Mucosa of descending colon (tissue), 3 donors: Measurements from ENCODE around the gene DUT. TPM values are rescaled to one million over a fixed set of nuclear protein-coding genes. Genes with fewer than 3 reads are reported as not detected.

ENCODE experiments used
- ATAC-seq: fragments of 200-7000 bp; cut with Tn5 transposase; one replicate; pipeline ENCODE4 v1.9.1; 2020; ENCODE audit warnings: mild to moderate bottlenecking, moderate library complexity
- DNase-seq, 3 donors: peaks; one replicate each; pipeline ENCODE4 v3.0.0-alpha.2; 2020
- H3K36me3 ChIP-seq: fragments of 200-600 bp; one replicate; pipeline ENCODE4 v1.8.0; 2021; ENCODE audit warnings: low read depth, mild to moderate bottlenecking
- H3K4me1 ChIP-seq: fragments of 200-600 bp; one replicate; pipeline ENCODE4 v1.8.0; 2021; ENCODE audit warnings: low read depth, mild to moderate bottlenecking
- H3K4me3 ChIP-seq: fragments of 200-600 bp; one replicate; pipeline ENCODE4 v1.8.0; 2021; ENCODE audit warnings: mild to moderate bottlenecking
- H3K9me3 ChIP-seq: fragments of 200-600 bp; one replicate; pipeline ENCODE4 v1.8.0; 2021; ENCODE audit warnings: mild to moderate bottlenecking
- intact Hi-C, 2 donors: fragments of 100-400 bp; cut with DNase I in 1 of 2; cut with micrococcal nuclease in 1 of 2; formaldehyde crosslinking; loops; one replicate each; pipeline versions ENCODE4 v1.11.0 to v1.11.1; 2022; cut with DNase I, micrococcal nuclease
- total RNA-seq, 3 donors: library from RNA; stranded (reverse); fragmentation: NEBNext Ultra II Directional in 2 of 3; extraction: Animal tissue kit (Norgen Biotek cat#: 25700) in 2 of 3; gene quantifications; one replicate each; pipeline versions ENCODE4 v1.2.1 to v1.2.4, GENCODE V29; 2021 to 2023
- TF ChIP-seq, protein P1 (sequence below): fragments of 200-600 bp; IDR thresholded peaks from one replicate; pipeline ENCODE4 v1.8.0; 2022; ENCODE audit warnings: antibody characterized with exemption, mild to moderate bottlenecking
- donor health status: DM: no; HTN: no; CAD: no; lungs with moderate emphysema.
- donor health status: DM: no; HTN: no; CAD: no.
- donor health status: DM: no; HTN: yes; CAD: no.

Gene DUT
- total RNA-seq, 3 donors from 2014 or later: 46.3 to 81.6 (median 69.4) TPM

DNA sequence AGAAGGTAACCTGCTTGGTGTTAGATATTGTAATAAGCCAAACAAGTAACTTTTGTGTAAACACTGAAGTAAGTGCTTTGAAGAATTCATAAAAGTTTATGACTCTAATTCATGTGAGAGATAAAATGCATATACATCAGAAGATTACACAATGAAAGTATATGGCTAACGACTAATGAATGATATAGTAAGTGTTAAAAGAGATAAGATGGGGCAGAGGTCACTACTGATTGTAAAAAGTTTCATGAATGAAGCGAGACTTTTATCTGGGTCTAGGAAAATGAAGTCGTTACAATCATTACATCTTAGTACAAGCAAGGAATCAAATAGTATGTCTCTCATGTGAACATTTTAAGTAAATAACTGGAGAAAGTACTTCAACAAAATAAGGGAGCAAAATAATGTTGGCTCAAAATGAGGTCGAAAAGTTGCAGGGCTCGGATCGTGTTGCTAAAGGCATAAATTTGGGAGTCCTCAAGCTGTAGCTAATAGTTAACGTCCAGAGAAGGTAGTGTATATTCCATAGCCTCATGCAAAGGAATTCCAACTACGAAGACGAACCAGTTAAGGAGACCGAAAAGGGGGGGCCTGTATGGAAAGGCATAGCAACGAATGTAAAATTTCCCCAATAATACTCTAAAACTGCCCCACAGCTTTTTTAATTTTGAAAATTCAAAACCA is 984 bp upstream of the DUT start:
- Histone ChIP-seq H3K36me3 (no peaks in the 10 kb centered on the region), H3K4me3 (no peak overlapping the region), H3K4me1 (peaks cover 9% of the 10 kb centered on the region), H3K9me3 (no peaks in the 10 kb centered on the region)
- DNase-seq: no peak
- intact Hi-C loops: no loop called here
- peak; percentile 53 for ATAC-seq
- TF ChIP-seq, protein P1, sequence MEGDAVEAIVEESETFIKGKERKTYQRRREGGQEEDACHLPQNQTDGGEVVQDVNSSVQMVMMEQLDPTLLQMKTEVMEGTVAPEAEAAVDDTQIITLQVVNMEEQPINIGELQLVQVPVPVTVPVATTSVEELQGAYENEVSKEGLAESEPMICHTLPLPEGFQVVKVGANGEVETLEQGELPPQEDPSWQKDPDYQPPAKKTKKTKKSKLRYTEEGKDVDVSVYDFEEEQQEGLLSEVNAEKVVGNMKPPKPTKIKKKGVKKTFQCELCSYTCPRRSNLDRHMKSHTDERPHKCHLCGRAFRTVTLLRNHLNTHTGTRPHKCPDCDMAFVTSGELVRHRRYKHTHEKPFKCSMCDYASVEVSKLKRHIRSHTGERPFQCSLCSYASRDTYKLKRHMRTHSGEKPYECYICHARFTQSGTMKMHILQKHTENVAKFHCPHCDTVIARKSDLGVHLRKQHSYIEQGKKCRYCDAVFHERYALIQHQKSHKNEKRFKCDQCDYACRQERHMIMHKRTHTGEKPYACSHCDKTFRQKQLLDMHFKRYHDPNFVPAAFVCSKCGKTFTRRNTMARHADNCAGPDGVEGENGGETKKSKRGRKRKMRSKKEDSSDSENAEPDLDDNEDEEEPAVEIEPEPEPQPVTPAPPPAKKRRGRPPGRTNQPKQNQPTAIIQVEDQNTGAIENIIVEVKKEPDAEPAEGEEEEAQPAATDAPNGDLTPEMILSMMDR: no peak

DNA sequence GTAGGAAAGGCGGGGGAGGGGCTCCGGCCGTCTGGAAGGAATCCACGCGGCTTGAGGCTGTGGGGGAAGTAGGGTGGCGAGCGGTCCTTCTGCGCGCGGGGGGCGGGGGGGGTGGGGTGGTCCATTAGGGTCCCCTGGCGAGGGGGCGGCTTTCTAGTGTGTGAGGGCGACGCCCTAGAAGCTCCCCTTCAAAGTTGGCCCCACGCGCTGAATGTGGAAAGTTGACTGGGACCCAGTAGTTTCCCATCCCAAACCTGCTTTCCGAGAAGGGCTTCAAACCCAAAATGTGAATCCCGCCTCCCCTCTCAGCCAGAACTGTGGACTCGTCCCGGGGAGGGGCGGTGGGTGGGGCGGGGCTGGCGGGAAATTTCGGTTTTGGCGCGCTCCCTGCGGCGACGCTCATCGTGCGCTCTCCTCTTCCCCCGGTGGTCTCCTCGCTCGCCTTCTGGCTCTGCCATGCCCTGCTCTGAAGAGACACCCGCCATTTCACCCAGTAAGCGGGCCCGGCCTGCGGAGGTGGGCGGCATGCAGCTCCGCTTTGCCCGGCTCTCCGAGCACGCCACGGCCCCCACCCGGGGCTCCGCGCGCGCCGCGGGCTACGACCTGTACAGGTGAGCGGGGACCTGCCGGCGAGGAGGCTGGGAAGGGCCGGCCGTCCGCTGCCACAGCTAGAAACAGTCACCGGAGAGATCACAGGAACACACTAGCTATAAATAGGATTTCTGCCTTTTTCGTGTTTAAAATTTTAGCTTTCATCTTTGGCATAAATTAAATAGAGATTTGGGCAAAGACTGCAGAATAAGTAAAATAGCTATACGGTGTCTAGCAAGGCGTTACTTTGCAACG is 790 bp downstream of the DUT start:
- peaks cover 9% of the 10 kb centered on the region for H3K4me1 ChIP-seq
- peak; percentile 68 to 81 (median 75) for DNase-seq
- intact Hi-C loops: no loop called here
- peak overlapping the region; percentile 71 for H3K4me3 ChIP-seq
- ATAC-seq: peak; percentile 66
- no peaks in the 10 kb centered on the region for H3K36me3 ChIP-seq
- TF ChIP-seq, protein P1: no peak
- no peaks in the 10 kb centered on the region for H3K9me3 ChIP-seq

DNA sequence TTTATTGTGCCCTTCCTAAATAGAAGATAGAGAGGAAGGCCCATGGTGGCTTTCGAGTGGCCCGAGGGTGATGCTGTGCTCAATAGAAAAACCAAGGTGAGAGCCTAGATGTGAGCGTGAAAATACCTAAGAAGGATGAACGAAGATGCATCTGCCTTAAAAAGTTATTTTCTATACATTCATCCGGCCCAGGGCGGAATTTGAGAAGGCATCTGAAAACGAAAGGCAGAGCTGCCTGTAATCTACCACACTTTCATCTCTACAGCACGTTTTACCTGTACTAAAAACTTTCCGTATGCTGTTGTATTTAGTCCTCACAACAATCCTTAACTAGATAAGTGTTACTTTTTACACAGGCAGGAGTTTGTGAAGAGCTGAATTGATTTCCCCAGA is 1.4 kb downstream of the DUT start:
- H3K4me1 ChIP-seq: peaks cover 9% of the 10 kb centered on the region
- H3K9me3 ChIP-seq: no peaks in the 10 kb centered on the region
- DNase-seq (no peak), ATAC-seq (no peak)
- H3K36me3 ChIP-seq: no peaks in the 10 kb centered on the region
- intact Hi-C loops: no loop called here
- TF ChIP-seq, protein P1: no peak
- no peak overlapping the region for H3K4me3 ChIP-seq

- DNase-seq (no peak), ATAC-seq (no peak)
- TF ChIP-seq, protein P1: no peak
- intact Hi-C loops: no loop called here
- Histone ChIP-seq H3K9me3 (no peaks in the 10 kb centered on the region), H3K4me3 (no peak overlapping the region), H3K4me1 (peaks cover 9% of the 10 kb centered on the region), H3K36me3 (no peaks in the 10 kb centered on the region)
Measured at GRCh38 chr15:48333540-48333939, 2.3 kb downstream of the DUT start.

DNA sequence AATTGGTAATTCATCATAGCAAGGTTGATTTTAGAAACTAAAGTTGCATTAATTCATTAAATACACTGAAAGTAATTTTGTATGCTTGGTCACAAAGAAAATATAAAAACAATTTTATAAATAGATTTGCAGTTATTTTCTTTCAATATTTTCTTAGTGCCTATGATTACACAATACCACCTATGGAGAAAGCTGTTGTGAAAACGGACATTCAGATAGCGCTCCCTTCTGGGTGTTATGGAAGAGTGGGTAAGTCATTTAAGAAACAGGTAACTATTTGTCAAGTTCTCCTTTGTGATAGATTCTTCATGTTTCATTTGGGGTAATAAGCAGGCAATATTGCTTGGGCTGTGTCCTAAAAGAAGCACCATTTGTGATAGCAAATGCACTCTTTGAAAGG is 3.0 kb downstream of the DUT start:
- ATAC-seq (no peak), DNase-seq (no peak)
- H3K4me1 ChIP-seq: peaks cover 9% of the 10 kb centered on the region
- H3K4me3 ChIP-seq: no peak overlapping the region
- no peaks in the 10 kb centered on the region for H3K36me3 ChIP-seq
- TF ChIP-seq, protein P1: no peak
- no peaks in the 10 kb centered on the region for H3K9me3 ChIP-seq
- intact Hi-C loops: no loop called here
